SW480 (cell line): ENCODE results near the gene EML3.
"Not testable (repeated sequence)": the region's sequence is repeated elsewhere in the genome, so short reads cannot be mapped to it uniquely, and the experiment has no call there.

Experiments
- DNase-seq: peaks from one replicate; pipeline ENCODE4 v3.0.0-alpha.2; 2016; ENCODE audit warnings: low spot score

The EML3 gene

DNA sequence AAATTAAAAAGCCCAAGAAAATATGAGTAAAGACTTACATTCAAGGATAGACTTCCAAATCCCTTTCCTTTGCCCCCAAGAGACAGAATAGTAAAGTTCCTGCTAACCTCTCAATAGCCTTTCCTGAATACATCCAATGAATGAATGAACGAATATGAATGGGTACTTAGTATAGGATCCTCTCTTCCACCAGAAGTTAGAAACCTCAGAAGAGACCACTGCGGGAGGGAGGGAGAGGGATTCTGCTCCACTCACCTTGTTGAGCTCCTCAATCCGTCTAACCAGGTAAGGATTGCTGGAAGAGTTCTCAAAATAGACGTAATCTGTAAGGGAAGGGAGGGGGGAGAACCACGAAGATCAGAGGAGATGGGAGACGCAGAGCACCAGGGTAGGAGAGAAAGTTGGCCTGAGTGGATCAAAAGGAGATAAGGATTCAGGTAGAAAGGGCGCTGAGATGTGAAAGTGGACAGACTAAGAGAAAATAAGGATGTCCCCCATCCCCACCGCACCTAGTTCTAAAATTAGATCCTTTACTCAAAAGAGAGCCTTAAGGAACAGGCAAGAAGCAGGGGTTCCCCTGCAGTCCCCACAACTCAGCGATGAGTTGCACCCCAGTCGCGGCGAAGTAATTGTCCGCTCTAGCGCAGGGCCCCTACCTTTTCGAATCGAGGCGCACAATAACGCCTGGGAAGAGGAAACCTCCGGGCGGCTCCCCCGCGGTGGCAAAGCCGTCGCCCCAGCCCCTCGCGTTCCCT is 12.0 kb downstream of the EML3 start:
- no peak for DNase-seq

DNA sequence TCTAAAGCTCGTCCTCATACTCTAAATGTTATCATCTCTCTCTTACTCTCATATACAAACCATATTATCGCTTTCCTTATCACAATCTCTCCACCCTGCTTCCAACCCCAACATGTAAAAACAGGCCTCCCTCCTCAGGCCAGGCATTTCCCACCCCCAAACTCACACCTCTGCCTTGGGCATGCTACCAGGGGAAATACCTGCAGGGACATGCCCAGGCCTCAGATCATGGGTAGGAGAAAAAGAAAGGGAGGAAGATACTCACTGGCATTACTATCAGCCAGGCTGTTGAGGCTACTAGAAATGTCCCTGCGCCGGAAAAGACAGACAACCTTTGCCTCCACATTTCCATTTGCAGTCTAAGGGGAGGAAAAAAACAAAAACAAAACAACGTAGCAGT is 12.7 kb downstream of the EML3 start:
- no peak for DNase-seq

DNA sequence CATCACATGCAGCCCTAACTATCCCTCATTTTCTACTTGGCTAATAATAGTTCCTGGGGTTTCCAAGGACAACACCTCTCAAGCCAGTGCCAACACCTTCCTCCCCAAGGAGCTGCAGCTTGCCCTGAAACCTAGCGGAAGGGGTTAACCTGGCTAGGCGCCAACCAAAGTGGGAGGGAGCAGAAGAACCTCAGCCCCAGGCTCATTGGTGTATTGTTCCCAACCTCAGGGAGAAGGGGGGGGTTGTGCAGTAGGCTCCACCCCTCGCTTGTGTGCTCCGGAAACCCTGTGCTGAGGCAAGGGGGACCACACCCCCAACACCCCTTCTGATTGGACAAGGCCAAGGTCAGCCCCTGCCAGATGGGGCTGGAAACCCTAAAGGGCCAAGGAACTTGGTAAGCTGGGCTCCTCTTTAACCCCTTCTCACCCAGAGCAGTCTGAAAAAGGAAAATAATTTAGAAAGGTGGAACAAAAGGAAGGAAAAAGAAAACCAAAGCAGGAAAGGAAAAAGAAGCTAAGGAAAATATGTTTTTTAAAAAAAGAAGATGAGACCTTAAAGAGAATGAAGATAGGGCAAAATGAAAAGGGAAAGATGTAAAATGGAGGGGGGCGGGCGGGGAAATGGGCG is 13.4 kb downstream of the EML3 start:
- peak; percentile 96 for DNase-seq

DNA sequence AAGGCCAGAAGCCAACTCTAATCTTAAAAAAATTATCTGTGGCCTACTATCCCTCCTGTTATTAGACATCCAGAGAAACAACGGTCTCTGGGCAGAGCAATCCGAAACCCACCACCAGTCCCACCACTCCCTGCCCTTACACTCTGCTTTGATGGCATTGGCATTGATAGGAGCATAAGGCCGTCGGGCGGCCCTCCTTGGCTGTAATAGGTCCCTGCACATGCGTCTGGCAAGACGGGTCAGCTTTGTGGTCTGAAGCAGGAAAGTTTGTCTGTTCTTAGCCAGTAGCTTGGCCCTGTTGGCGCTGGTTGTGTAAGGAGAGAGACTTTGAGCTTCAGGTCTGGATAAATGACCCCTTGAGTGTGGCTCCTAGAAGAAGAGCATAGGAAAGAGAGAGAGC is 17.5 kb downstream of the EML3 start:
- no peak for DNase-seq

DNA sequence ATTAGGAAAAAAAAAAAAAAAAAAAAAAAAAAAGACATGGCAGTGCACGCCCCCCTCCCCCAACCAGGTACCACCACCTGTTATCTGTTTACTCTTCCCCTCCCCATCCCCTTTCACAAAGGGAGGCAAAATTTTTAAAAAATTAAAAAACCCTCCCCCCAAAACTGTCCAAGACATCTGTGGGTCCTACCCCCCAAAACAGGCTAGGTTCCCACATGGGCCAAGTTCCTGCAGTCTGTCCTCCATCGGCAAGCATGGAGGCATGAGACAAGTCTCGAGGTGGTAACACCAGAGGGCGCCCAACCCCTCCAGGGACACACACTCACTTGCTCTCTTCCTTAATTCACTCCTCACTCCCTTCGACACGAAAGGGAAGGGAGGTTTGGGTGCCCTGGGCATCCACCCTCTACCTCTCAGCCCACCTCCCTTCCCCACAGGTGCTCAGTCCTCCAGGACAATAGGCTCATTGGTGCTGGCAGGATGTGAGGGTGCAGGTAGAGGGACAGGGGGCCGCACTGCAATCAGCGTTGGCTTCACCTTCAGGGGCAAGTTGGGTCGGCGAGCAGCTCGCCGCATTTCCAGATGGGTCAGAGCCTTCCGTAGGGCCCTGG is 19.0 kb downstream of the EML3 start:
- DNase-seq = peak; percentile 72

DNA sequence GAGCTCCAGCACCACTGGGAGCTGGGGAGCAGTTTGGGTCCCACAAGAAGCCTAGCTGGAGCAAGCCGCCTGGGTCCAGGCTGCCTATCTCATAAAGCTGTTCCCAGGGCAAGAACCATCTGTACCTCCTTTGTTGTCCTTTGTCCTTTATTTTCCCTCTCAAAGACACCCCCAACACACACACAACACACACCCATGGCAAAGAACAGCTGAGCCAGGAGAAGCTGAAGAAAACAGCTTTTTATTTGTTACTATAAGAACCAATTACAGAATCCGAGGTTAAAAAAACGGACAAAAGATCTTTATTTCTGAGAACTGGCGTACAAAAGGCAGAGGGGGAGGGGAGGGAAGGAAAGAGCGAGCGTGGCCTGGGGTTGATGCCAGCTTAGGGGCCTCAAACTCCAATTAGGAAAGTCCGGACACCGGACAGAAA is 19.6 kb downstream of the EML3 start:
- no peak for DNase-seq

DNA sequence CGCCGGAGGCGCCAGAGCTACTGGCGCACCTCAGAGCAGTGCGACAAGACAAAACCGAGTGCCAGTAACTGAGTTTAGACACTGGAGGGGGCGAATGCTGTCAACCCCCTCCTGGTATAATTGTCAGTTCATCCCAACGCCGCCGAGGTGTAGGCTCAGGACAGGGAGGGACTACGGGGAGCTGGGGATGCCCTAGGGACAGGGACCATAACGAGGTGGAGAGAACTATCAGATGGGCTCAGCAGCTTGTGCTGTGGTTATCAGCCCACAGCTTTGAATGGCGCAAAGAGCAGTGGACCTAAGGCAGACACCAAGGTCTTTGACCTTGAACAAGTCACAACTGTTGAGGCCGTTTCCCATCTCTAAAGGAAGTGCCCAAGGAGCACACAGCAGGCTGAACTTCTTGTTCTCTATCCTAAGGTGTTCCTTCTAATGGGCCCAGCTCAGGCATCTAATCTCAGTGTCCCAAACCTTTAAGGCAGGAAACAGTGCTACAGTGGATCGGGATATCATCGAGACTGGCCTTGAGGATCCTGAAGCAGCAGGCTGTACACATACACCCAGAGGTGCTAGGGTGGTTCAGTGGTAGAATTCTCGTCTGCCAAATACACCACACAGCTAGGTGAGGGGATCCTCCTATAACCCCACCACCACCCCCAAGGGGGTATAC is 20.3 kb downstream of the EML3 start:
- no peak for DNase-seq

DNA sequence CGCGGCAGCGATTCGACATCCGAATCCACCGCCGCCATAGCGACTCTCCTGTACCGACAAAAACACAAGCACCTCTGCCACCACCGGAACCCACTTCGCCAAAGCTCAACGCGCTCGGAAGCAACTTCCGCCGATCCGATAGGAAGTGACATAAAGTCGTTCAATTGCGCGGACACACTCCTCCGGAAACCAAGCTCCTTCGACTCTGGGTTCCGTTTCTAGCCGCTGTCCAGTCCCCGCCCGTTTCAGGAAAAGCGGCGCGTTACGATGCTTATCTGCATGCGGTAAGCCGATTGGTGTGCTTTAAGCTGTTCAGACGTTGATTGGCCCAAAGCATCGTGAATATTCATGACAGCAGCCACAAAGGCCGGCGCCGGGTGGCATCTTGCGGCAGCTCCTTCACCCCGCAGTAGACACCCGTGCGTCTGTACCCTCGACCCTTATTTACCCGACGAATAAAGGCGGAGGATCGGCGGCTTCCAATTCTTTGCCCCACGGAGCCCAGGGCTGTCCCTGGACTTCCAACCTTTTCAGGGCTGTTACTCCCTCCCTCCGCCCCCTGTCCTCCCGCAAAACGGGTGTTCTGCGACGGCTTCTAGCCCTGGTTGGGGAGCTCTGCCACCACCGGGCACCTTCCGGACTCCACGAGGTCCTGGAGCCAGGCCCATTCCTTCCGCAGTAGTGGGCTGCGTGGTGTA is 21.0 kb downstream of the EML3 start, which contains the start of gene TUT1:
Gene TUT1, minus strand, starts transcription at position 76 of the 698 bp plus-strand sequence. Its CDS starts 38 bp downstream, at position 38.
- peak; percentile 100 for DNase-seq

DNA sequence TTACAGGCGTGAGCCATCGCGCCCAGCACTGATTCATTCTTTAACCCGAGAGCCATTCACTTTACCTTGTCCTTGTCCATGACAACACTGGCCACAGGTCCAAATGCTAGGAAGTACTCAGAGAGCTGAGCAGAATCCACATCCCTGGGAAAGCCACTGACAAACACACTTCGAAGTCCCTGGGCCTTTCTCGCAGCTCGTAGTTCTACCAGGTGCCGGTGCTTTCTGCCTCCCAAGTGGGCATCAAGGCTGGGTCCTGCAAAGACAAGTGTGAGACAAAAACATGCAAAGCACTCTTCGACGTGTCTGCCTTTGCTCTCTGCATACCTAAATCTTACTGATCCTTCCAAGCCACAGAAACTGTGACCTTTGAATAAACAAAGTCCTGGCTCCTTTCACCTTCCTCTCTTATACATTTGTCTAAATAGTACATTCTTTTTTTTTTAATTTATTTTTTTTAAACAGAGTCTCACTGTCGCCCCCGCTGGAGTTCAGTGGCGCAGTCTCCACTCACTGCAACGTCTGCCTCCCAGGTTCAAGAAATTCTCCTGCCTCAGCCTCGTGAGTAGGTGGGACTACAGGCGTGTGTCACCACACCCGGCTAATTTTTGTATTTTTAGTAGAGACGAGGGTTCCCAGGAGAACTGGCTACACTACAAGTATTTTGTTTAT is 23.5 kb downstream of the EML3 start:
- no peak for DNase-seq

DNA sequence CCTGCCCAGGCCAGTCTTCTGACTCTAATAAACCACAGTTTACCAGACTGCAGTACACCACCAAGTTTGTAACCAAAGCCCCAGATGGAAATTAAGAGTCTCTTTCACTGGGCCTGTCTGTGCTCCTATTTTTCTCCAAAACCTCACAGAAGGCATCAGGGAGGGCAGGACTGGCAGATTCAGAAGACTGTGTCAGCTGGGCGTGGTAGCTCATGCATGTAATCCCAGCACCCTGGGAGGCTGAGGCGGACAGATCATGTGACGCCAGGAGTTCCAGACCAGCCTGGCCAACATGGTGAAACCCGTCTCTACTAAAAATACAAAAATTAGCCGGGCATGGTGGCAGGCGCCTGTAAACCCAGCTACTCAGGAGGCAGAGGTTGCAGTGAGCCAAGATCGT is 27.2 kb downstream of the EML3 start:
- not testable (repeated sequence) for DNase-seq

DNA sequence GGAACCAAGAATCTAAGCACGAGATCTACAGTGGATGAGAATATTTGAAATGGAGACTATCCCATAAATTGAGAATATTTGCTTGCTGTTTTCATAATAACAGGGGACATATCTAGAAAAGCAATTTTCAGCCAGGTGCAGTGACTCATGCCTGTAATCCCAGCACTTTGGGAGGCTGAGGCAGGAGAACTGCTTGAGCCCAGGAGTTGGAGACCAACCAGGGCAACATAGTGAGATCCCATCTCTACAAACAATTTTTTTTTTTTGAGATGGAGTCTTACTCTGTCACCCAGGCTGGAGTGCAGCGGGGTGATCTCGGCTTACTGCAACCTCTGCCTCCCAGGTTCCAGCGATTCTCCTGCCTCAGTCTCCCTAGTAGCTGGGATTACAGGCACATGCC is 30.8 kb downstream of the EML3 start:
- not testable (repeated sequence) for DNase-seq

DNA sequence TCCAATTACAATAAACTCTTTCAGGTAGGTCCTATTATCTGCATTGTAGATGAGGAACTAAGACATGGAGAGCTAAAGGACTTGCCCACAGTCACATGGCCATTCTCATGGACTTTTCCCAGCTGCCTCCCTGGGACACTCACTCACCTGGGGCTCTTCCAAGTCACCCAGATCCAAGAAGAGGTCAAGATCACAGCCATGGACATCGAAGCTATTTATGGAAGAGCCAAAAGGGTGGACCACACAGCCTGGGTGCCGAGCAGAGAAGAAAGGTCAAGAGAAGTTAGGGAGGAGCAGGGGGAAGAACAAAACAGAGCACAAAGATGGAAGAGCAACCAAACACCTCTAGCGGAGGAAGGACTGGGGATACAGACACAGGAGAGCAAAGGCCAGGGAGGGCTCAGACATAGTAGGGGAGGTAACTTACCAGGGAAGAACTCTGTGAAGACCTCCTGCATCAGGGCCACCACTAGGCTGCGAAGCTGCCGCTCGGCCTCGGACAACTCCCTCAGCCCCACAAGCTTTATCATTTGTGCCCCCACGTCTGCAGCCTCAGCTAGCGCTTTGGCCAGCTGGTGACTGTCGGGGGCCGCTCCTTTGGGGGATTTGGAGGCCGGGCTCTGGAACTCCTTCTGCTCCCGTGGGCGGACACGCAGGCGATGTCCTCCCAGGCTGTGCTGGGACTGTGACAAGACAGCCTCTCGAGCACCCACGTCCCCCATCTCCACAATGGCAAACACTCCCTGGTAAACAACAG is 31.4 kb downstream of the EML3 start:
- DNase-seq = no peak

DNA sequence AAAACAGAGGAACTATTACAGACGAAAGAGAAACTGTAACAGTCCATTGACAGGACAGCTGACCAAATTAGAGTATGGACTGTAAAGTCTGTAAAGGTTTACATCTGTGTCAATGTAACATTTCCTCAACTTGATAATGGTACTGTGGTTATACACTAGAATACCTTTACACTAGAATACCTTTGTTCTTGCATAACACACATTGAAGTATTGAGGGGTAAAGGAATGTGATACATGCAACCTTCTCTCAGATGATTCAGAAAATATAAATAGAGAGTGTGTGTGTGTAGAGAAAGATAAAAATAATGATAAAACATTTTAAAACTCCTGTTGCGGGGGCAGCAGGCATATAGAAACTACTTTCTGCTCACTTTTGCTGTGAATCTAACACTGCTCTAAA is 33.3 kb downstream of the EML3 start:
- no peak for DNase-seq

DNA sequence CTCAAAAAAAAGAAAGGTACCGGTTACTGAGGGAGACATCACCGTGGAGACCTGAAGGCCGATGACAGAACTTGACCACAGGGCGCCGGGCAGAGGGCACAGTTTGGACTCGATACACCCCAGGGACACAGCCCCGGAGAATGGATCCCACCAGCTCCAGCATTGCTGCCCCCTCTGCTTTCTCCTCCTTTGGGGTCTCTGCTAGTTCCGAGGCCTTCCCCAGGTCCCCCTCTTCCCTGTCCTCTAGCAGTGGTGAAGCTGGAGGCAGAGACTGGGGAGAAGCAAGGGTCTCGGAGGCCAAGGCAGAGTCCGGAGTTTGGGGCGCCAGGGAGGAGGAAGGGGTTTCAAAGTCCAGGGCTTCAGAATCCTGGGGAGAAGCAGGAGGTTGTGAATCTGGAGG is 34.0 kb downstream of the EML3 start:
- no peak for DNase-seq

DNA sequence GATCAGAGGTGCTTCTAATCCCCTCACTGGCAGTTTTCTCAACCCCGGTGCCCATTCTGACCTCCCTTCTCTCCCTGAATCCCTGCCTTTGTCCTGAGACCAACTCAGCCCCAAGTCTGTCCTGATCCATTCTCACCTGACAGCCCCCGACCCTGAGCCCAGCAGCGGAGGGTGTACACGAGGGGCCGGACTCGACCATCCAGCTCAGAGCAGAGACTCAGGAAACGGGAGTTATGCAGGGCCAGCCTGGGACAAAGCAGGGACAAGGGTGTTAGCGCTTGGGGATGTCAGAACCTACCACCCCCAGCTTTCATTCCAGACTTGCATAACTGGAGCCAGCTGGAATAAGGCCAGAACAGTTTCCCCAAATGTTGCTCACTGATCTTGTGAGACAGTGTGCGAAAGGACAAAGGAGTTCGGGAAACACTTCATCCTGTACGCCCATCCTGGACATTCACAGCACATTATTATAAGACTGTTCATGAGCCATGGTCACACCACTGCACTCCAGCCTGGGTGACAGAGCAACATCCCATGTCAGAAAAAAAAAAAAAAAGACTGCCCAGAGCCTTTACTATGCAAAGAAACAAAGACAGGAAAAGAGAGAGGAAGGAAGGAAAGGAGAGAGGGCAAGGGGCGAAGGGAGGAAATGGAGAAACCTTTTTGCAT is 35.4 kb downstream of the EML3 start:
- DNase-seq = no peak

DNA sequence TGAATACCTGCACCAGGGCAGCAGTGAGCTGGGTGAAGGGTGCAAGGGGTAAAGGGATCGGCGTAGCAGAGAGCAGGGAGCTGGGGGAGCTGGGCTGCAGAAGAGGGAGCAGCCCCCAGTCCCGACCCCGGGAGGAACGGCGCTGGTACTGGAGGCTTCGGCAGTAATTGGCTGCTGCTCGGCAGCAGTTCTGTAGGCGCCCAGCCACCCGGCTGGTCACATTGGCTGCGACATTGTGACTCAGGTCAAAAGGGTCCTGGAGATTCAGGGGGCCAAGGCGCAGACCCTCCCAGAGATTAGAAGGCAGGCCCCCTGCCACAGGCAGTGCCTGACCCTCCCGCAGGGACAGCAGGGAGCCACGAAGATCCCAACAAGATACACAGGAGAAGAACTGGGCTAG is 36.7 kb downstream of the EML3 start:
- DNase-seq = no peak

DNA sequence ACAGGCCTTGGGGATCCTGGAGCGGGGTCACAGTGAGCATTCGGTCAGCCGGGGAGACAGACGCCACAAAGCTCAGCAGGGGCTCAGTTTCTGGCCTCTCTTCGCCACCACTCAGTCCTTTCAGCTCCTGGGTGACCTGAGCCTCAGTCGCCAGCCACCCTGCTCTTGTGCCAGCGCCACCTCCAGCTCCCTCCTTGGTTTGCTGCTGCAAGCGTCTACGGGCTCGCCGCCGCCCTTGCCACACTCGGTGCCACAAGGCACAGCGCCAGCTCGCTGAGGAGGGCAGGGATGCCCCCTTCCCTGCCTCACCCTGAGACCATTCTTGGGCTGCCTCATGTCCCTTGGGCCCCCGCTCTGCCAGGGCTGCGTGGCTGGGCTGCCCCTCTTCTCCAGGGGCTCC is 37.4 kb downstream of the EML3 start:
- DNase-seq = no peak

DNA sequence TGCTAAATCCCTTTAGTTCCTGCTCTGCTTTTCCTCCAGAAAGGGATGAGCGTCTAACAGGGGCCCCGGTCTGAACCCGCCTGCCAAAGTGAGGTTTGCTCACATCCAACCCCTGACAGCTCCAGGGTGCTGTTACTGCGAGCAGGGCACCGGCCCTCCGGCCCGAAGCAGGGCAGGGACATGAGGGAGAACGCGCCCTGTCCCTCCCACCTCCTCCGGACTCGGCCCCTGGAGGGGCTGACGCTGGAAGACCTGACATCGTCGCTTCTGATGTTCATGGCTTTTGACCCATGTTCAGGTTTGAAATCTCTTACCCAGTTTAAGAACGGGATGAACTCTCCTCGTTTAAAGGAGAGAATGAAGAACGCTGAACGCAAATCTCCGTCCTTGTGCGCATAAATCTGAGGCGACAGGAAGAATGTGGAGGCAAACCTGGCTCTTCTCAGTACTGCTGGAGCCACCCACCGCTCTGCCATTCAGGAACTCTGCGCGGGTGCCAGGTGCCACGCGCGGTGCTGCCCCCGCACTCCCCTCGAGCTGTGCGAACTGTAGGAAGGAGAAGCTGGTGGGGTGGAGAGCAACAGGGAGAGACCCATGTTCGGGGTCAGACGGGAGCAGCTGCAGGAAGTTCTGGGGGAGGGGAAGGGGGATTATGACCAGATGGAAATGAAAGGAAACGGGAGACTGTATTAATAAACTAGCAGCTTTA is 38.1 kb downstream of the EML3 start:
- peak; percentile 11 for DNase-seq

DNA sequence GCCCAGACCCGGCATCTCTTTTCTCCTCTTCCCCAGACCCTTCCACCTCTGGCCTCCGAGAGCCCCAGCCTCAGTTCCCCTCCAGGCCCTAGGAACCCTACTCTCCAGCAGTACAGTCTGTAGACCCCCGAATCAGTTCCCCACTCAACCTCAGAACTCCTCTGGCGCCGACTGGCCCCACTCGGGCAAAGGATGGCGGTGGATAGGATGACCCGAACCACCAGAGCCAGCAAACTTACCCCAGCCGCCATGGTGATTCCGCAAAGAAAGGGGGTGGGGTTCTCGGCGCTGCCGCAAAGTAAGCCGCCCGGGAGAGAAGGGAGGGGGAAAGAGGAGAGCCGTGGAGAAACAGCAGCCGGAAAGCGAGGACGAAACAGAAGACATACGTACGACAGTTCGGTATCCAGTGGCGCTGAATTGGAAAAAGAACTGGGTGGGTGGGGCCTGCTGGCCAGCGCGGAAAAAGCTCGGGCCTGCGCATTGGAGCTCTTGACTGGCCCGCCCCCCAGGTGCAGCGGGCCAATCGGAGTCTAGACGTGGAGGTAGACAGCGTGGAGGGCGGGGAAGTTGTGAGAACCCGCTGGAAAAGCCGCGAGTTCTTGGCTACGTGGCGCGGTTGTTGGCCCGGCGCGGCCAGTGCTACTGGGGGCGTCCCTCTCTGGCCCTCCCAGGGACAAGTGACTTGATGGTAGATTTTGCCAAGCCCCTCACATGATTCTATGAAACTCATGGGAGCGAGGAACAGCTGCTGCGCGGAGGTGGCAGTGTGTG is 38.8 kb downstream of the EML3 start, which contains the start of gene EEF1G:
Gene EEF1G, minus strand, starts transcription at position 300 of the 771 bp plus-strand sequence. Its CDS starts 49 bp downstream, at position 251.
- peak; percentile 100 for DNase-seq
